ENCODE measurements around the gene TTC1.
"Not testable (repeated sequence)": the region's sequence is repeated elsewhere in the genome, so short reads cannot be mapped to it uniquely, and the experiment has no call there.

The TTC1 gene

GRCh38 chr5:159963935-159964334 is 45.0 kb upstream of the TTC1 start:
- H4K20me1 ChIP-seq (ENCODE audit: control insufficient read depth, insufficient read depth, low read depth, low read length), result no peaks in the 10 kb centered on the region
- no peak overlapping the region for H3K4me3 ChIP-seq (ENCODE audit: low read length)
- H3K36me3 ChIP-seq (ENCODE audit: control insufficient read depth, low read length), result no peaks in the 10 kb centered on the region
- H3K79me2 ChIP-seq (ENCODE audit: control insufficient read depth, low read length), result no peaks in the 10 kb centered on the region
- no peak overlapping the region for H3K4me2 ChIP-seq (ENCODE audit: low read length)
- no peak for TF ChIP-seq EZH2phosphoT487 (IDR thresholded peaks at IDR 0.05; ENCODE audit: borderline replicate concordance, low read length)
- no peaks in the 10 kb centered on the region for H3K9me2 ChIP-seq (replicated peaks; ENCODE audit: control insufficient read depth, low read length)
- peaks cover 8% of the 10 kb centered on the region for H3K27me3 ChIP-seq (ENCODE audit: control insufficient read depth, low read length)
- no peak overlapping the region for H3K27ac ChIP-seq (ENCODE audit: low read depth, low read length)
- H3K4me1 ChIP-seq (ENCODE audit: control insufficient read depth, low read length), result no peaks in the 10 kb centered on the region
- no peaks in the 10 kb centered on the region for H3F3A ChIP-seq (ENCODE audit: control insufficient read depth, insufficient read depth)
- H3K9me3 ChIP-seq (ENCODE audit: control insufficient read depth, insufficient read depth, low read length), result no peaks in the 10 kb centered on the region

GRCh38 chr5:159965031-159965837 is 43.7 kb upstream of the TTC1 start:
- Histone ChIP-seq H3K9me3 (ENCODE audit: control insufficient read depth, insufficient read depth, low read length) (no peaks in the 10 kb centered on the region), H3K4me1 (ENCODE audit: control insufficient read depth, low read length) (no peaks in the 10 kb centered on the region), H4K20me1 (ENCODE audit: control insufficient read depth, insufficient read depth, low read depth, low read length) (no peaks in the 10 kb centered on the region), H3K4me3 (ENCODE audit: low read length) (no peak overlapping the region), H3K36me3 (ENCODE audit: control insufficient read depth, low read length) (no peaks in the 10 kb centered on the region), H3K79me2 (ENCODE audit: control insufficient read depth, low read length) (no peaks in the 10 kb centered on the region), H3K4me2 (ENCODE audit: low read length) (no peak overlapping the region), H3K9me2 (replicated peaks; ENCODE audit: control insufficient read depth, low read length) (no peaks in the 10 kb centered on the region), H3K27me3 (ENCODE audit: control insufficient read depth, low read length) (0 out of 2 replicates have a peak, but pooled peaks cover 3% of the 10 kb centered on the region), H3K27ac (ENCODE audit: low read depth, low read length) (no peak overlapping the region), H3F3A (ENCODE audit: control insufficient read depth, insufficient read depth) (no peaks in the 10 kb centered on the region)
- TF ChIP-seq EZH2phosphoT487 (IDR thresholded peaks at IDR 0.05; ENCODE audit: borderline replicate concordance, low read length) (no peak), CTCF (IDR thresholded peaks at IDR 0.05; ENCODE audit: low read depth, low read length, poor library complexity, severe bottlenecking) (peak; percentile 46)

DNA sequence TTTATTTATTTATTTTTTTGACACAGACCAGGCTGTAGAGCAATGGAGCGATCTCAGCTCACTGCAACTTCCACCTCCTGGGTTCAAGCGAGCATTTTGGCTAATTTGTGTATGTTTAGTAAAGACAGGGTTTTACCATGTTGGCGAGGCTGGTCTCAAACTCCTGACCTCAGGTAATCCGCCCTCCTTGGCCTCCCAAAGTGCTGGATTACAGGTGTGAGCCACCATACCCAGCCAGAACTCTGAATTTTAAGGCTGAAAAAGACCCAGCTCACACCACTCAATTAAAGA is 43.2 kb upstream of the TTC1 start:
- H3K36me3 ChIP-seq (ENCODE audit: control insufficient read depth, low read length); H3K27me3 ChIP-seq (ENCODE audit: control insufficient read depth, low read length); H3K9me3 ChIP-seq (ENCODE audit: control insufficient read depth, insufficient read depth, low read length); H3K4me3 ChIP-seq (ENCODE audit: low read length); H3K9me2 ChIP-seq (replicated peaks; ENCODE audit: control insufficient read depth, low read length); H3K4me1 ChIP-seq (ENCODE audit: control insufficient read depth, low read length); H3K4me2 ChIP-seq (ENCODE audit: low read length); H3F3A ChIP-seq (ENCODE audit: control insufficient read depth, insufficient read depth); H3K27ac ChIP-seq (ENCODE audit: low read depth, low read length); H3K79me2 ChIP-seq (ENCODE audit: control insufficient read depth, low read length); H4K20me1 ChIP-seq (ENCODE audit: control insufficient read depth, insufficient read depth, low read depth, low read length): not testable (repeated sequence)

GRCh38 chr5:159969966-159970365 is 39.0 kb upstream of the TTC1 start:
- no peaks in the 10 kb centered on the region for H3K9me2 ChIP-seq (replicated peaks; ENCODE audit: control insufficient read depth, low read length)
- no peaks in the 10 kb centered on the region for H3K9me3 ChIP-seq (ENCODE audit: control insufficient read depth, insufficient read depth, low read length)
- no peak overlapping the region for H3K4me2 ChIP-seq (ENCODE audit: low read length)
- no peaks in the 10 kb centered on the region for H3K79me2 ChIP-seq (ENCODE audit: control insufficient read depth, low read length)
- TF ChIP-seq EZH2phosphoT487 (IDR thresholded peaks at IDR 0.05; ENCODE audit: borderline replicate concordance, low read length) (no peak), CTCF (IDR thresholded peaks at IDR 0.05; ENCODE audit: low read depth, low read length, poor library complexity, severe bottlenecking) (no peak)
- H3K27me3 ChIP-seq (ENCODE audit: control insufficient read depth, low read length), result no peaks in the 10 kb centered on the region
- H3K36me3 ChIP-seq (ENCODE audit: control insufficient read depth, low read length), result no peaks in the 10 kb centered on the region
- H4K20me1 ChIP-seq (ENCODE audit: control insufficient read depth, insufficient read depth, low read depth, low read length), result no peaks in the 10 kb centered on the region
- no peak overlapping the region for H3K4me3 ChIP-seq (ENCODE audit: low read length)
- no peaks in the 10 kb centered on the region for H3F3A ChIP-seq (ENCODE audit: control insufficient read depth, insufficient read depth)
- no peaks in the 10 kb centered on the region for H3K4me1 ChIP-seq (ENCODE audit: control insufficient read depth, low read length)
- H3K27ac ChIP-seq (ENCODE audit: low read depth, low read length), result no peak overlapping the region

All from DOHH2 (cell line).